ELR (cell line): ENCODE data around the gene RAMP1.
"Not testable (repeated sequence)": the region's sequence is repeated elsewhere in the genome, so short reads cannot be mapped to it uniquely, and the experiment has no call there.

ENCODE experiments used
- DNase-seq: peaks from one replicate; pipeline ENCODE4 v3.0.0-alpha.2; 2015; ENCODE audit warnings: low read depth

Gene RAMP1

DNA sequence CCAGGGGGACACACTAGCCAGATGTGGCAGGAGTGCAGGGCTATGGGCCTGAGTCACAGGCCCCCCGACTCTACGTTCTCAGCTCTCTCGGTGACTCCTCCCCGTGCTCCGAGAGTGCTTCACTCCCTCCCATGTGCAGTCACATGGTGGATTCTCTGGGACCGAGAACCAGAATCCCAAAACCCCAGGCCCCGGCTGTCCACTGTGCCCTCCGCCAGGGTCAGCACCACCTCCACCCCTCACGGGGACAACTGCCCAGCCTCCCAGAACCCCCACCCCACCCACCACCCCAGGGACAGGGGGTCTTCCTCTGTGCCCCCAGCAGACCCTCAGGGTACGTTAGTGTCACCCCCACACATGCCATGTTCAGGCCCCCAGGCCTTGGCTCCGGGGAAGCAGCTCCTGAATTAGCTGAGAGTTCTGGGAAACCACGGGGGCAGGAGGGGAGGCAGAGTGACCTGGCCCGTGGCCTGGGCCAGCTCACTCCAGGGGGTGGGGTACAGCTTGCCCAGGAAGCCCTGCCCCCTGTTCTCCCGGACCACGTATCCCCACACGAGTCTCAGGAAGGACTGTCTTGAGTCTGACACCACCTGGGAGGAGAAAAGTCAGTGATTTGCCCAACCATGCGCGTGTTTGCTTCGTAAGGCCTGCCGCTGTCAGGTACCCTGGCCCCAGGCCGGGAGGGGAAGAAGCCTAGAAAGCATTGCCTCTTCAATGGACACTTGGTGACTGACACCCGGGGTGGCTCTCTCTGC lies 4.4 kb downstream of the RAMP1 start:
- no peak for DNase-seq

DNA sequence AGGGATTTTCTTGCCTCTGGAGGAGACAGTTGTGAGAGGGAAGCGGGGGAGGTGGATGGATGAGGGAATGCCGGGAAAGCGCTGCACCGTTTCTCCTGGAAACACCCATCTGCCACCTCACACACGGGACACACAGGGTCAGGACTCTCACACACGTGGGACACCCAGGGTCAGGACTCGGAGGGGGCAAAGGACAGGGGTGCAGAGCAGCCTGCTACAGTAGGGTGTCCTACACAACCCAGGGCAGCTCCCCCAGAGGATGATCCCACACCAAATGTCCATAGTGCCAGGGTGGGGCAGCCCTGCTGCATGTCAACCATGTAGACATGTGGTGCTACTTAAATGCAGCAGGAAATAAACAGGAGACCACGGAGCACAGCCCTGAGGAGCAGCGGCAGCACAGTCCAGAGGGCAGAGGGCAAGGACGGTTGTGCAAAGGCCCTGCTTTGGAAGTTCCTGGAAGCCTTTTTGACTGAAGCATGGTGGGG lies 5.1 kb downstream of the RAMP1 start:
- no peak for DNase-seq

DNA sequence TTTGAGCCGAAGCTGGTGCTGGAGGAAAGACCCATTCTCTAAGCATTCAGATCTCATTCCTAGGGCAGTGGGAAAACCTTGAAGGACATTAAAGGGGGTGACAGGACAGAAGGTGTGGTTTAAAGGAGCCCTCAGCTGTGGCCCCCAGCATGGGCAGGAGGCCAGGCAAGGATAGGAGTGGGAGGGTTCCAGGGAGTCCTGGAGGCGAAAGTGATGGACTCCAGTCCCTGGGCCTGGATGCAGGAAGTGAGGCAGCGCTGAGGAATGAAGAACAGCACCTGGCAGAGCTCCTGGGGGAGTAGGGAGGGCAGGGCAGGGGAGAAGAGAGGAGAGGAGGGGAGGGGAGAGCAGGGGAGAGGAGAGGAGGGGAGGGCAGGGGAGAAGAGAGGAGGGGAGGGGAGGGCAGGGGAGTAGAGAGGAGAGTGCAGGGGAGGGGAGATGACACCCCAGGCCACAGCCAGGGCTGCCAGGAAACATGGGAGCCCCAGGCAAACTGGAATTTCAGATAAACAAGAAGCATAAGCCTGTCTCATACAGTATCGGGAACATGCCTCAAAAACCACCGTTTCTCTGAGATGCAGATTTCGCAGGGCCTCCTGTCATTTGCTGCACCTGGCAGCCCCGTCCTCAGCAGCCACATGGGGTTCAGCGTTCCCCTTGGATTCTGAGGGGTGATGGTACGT lies 5.7 kb downstream of the RAMP1 start:
- peak; percentile 66 for DNase-seq

DNA sequence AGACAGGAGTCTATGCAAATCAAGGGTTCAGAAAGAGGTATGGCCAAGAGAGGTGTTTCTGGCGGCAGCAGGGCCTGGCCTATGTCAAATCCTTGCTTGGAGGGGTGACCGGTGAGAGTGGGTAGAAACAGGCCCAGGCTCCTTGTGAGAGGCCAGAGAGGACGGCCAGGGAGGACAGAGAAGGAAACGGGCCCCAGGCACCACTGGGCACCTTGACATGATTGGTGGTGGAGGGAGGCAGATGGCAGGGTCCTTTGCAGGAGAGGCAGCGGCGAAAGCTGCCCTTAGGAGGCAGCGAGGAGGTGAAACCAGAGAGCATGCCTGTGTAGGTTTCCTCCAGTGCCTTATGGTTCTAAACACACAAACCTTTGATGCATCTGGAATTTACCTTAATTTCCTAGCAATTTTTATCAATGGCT lies 6.2 kb downstream of the RAMP1 start:
- DNase-seq: peak; percentile 43

DNA sequence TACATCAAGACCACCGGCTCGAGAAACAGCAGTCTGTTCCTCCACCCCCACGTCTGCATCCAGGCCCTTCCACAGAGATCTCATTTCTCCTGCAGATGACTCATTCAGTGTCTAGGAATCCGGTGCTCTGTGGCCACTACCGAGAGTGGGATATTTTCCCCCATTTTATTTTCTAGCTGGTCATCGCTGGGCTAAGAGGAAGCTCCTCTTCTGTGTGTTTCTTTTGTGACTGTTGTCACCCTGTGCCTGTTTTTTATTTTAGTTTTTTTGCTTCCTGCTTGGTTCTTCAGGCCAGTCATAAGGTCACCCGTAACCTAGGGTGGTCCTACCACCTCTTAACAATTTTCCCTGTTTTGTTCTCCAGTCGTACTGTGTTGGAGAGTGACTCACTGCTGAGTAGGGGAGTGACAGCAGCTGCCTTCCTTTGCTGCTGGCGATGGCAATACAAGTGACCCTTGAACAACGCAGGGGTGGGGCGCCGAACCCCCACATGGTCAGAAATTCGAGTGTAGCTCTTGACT lies 6.7 kb downstream of the RAMP1 start:
- peak; percentile 72 for DNase-seq

DNA sequence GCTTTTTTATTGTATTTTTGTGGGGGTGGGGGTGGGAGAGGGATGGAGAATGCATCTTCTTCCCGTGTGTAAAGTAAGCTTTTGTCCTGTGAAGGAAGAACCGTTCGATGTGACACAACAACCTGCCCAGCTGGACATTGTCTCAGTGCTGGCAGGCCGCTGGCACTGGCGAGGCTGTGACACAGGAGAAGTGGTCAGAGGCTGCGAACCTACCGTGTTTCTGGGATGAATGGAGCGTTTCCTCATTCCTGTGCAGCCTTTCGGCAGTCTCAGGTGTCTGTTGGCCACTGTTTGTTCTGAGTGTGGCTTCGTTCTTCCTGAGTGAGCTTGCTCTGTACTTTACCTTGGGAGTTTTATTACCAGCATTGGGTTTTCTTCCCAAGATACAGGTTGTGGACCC lies 8.0 kb downstream of the RAMP1 start:
- DNase-seq: no peak

DNA sequence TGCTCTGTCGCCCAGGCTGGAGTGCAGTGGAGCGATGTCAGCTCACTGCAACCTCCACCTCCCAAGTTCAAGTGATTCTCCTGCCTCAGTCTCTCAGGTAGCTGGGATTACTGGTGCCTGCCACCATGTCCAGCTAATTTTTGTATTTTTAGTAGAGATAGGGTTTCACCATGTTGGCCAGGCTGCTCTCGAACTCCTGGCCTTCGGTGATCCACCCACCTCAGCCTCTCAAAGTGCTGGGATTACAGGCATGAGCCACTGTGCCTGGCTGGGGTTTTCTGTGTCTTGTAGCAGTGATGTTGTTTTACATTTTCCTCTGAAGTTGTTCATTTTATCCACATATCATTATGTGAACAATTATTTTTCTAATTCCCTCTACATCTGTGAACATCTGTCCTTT lies 8.7 kb downstream of the RAMP1 start:
- DNase-seq: not testable (repeated sequence)

DNA sequence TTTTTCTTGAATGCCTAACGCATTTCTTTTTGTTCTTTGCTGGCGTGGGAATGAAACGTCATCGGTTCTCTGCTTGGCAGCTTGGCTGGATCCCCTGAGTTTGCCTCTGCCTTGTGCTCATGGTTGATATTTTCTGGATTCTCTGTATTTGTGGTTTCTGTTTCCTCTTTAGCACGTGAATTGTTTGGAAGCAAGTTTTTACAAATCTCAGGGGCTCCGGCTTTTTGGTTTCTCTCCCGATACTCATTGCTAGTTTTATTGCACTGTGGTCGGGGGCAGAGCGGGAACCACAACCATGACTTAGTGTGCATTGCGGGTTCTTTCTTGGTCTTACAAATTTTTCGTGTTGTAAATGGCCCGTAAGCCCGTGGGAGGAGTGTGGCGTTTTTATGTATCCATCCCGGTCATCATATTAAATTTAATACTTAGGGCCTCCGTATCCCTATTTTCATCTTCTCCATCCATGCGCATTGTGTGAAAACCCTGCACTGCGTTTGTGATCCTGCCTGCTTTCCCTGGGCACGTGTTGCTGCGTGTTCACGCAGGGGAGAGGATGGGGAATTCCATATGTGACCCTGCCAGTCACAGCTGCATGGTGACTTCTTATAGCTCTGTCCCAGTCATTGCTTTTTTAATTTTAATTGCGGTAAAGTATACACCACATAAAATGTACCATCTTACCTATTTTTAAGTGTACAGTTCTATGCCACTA lies 9.4 kb downstream of the RAMP1 start:
- DNase-seq: no peak

DNA sequence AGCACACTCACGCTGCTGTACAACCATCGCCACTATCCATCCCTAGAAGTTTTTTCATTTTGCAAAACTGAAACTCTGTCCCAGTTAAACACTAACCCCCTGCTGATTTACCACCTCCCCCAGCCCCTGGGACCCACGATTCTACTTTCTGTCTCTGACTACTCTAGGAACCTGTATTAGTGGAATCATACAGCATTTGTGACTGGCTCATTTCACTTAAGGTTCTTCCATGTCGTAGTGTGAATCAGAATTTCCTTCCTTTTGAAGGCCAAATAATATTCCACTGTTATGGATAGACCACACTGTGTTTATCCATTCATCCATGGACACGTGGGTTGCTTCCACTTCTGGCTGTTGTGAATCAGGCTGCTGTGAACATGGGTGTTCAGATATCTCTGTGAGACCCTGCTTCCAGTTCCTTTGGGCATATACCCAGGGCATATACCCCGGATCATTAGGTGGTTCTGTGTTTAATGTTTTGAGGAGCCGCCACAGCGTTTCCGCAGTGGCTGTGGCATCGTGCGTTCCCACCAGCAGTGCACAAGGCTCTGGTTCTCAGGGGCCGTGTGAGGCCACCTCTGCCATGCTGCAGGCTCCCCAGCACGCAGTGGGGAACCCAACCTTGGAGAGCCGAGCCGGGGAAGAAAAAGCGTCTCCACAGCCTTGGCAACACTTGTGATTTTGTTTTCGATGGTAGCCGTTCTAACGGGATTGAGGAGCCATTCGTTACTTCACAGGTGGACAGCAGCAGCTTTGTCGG lies 10.1 kb downstream of the RAMP1 start:
- no peak for DNase-seq

DNA sequence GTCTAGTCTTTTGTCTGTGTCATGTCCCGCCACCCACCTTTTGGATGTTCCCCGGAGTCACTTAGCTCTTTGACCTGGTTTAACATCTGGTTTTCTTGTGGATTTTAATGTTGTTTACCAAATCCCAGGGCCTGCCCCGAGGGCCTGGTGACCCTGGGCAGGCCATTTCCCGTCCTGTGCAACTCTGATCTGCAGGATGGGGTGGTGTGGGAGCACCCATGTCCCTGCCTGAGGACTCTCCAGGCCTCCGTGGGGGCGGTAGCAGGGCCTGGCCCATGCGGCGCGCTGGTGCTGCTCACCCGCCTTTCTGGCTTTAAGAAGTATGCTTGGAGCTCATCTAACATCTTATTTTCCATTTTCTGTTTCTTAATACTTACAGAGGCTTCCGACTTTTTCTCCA lies 10.7 kb downstream of the RAMP1 start:
- no peak for DNase-seq

DNA sequence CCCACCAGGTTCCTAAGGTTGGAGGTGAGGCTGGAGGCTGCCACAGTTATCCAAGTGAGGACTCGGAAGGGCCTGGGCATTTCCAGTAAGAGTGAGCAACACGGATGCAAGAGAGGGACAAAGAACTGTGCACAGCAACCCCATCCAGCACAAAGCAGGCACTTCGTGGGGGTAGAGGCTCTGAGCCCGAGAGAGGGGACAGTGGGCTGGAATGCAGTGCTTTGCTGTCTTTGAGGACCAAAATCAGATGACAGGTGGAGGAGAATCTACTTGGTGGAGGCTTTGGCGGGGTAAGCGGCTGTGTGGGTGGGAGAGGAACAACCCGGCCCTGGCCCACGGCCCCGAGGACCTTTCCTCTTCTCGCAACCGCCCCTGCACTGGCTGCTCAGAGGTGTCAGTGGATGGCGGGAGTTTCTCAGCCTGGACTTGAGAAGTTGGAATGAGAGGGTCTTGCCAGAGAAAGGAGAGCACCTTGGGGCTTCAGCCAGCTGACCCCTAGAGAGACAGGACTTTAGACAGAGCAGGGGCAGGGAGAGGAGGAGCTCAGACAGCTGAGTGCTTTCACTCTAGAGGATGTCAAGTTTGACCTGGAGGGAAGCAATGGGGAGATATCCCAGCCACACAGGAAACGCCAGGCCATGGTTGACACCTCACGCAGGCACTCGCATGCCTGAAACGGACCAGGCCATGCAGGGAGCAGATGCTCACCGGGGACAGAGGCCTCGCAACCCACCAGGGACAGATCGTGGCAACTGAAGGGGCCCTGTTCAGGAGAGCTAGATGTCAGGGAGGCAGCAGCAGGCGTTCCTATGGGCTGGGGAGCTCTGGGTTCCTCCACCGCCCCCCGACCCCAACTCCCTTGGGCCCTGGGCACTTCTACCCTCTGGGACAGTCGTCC lies 11.6 kb downstream of the RAMP1 start:
- DNase-seq: no peak

DNA sequence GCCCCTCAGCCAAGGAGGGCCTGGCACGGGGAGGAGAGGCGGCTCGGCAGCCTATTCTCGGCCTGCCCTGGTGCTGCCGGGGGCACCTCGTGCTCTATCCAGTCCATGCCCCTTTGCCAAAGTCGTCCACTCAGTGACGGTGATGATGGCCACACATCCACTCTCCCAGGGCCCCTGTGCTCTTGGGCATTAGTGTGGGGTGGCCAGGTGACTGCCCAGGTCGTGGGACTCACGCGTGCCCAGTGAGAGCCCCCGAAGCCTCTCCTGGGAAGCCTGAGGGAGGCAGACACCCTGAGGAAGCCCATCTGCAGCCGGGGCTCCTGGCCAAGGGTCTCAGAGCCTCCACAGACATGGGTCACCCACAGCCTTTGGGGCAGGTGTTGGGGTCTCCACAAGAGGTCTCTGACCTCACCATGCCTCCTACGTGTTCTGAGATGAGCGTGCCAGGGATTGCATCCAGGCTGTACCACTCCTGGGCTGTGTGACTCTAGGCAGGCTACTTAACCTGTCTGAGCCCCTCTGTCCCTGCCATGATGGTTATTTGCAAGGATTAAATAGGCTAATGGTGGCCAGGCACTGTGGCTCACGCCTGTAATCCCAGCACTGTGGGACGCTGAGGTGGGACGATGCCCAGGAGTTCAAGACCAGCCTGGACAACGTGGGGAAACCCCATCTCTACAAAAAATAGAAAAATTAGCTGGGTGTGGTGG lies 12.9 kb downstream of the RAMP1 start:
- no peak for DNase-seq

DNA sequence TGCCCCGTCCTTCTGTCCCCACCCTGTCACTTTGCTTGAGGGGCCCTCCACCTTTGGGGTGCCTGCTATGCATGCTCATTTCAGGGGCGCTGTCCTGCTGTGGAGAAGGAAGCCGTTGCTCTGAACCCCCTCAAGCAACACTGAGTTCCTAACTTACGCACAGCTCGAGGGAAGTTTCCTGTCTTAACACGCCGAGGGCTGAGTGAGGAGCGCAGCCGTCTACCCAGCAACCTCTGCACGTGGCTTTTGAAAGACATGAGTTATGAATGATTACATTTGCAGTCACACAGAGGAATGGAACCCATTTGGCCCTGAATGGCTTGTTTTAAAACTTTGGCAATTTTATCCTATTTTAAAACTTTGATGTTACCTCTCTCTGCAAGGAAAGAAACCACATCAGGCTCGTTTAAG lies 14.0 kb downstream of the RAMP1 start:
- no peak for DNase-seq

DNA sequence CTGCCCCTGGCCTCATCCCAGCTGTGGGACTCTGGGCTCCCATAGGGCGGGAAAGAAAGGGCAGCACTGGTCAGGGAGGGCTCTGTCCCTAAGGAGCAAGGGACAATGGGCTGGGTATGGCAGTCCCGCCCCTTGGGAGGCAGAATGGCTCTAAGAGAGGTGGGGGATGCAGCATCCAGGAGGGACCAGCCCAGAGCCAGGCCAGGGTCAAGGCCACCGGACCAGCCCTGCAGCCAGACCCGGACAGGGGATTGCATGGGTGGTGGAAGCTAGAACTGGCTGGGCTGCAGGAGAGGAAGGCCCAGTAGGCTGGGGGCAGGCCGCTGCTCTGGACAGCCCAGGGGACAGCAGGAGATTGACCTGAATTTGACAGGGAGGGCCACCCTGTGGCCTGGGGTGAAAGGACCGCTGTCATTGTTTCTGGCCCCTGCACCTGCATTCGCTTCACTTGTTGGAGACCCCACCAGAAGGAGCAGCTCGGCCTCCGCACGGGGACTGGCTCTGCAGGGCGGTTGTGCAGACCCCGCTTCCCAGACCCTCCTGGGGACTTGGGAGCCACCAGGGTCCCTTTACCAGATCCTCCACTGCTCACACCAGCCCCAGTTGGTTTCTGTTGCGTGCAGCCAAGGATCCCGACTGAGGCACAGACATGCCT lies 14.6 kb downstream of the RAMP1 start:
- no peak for DNase-seq

DNA sequence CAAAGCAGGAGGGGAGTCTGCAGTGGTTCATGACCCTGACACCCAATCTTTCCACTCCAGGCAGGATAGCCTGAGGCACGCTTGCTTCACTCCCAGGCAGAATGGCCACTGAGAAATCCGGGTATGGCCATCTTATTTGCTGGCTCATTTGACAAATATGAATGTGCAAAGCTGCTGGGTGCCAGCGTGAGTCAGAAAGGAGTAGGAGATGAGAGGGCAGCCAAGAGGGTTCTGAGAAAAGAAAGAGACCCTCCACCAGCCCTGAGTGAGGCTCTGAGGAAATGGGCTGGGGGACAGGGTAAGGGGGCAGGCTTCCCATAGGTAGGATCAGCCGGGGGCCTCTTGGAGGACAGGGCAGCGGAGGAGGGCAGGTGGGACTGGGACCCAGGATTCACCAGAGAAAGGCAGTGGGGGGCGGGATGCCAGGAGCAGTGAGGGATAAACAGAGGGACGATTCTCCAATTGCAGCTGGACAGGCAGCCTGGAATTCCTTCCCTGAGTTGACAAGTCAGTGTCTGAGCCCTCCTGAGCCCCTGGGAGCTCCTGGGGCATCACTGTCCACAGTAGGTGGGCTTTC lies 15.2 kb downstream of the RAMP1 start:
- peak; percentile 93 for DNase-seq

DNA sequence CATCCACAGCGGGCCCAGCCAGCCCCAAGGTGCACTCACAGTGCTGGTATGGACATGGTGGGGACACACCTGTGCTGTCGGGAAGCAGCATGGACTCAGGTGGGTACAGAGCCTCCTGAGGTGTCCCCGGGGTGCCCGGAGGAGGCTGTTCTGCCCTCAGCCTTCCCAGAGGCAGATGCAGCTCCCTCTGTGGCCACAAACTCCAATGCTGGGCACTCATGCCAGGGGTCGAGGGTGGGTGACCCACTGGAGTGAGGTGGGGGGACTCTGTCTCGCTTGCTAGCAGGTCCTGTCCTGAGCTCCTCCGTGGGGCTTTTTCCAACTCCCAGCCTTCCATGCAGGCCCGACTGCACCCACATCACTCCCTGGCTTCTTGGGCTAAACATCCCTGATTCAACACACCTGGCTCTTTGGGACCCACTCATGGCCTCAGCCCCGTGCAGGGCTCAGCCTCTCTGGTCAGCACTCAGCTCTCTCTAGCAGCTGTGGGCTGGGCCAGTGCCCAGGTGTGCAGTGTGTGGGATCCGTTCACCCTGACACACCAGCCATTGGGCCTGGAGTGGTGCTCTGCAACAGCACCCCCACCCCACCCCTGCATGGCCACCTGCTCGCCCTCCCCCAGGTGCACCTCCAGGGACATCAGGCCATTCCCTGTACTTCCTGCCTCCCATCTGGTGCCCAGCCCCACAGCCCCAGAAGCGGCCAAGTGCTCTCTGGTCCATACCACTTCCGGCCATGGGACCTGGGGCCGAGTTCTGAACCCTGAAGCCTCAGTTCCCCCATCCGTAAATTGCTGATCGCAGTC lies 16.0 kb downstream of the RAMP1 start:
- DNase-seq: no peak

DNA sequence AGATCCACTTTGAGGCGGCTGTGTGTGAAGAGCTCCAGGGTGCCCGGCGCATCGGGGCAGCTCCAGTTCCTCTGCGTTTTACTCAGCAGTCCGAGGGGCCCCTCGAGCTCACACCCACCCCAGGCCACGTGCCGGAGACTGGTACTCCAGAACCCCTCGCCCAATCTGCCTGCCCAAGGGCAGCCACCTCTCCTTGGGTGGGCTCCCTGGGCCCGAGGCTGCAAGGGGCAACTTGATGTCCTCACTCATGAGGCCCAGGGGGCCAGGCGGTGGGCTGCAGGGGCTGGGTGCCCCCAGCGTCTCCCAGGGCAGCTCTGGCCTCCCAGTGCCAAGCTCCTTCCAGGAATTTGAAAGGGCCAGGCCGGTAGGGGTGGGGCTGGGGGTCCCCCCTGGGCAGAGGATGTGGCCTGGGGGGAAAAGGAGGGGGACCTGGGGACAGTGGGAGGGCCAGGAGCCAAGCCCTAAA lies 16.7 kb downstream of the RAMP1 start:
- DNase-seq: no peak

DNA sequence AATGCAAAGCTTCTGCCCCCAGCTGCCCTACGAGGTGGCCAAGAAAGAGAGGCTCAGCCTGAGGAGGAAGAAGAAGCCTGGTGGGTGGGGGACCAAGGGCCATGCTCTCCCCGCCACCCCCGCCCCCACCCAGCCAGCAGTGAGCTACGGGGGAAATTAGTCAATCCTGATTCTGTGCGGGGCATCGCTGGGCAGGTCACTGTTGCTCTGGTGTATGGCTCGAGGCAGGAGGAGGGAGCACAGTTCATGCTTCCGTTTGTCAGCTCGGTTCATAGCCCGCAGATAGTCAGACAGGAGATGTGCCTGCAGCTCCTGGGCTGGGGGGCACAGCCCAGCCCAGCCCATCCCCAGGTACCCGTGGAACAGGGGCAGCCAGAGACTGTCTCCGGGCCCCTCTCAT lies 17.1 kb downstream of the RAMP1 start:
- DNase-seq: no peak
